ENCODE results near the gene PSAPL1. TPM values are rescaled to one million over a fixed set of nuclear protein-coding genes. Genes with fewer than 3 reads are reported as not detected.

The PSAPL1 gene
- total RNA-seq, 1 experiment from 2014 or later, result 0.15 TPM

GRCh38 chr4:7466904-7467303, 32.2 kb upstream of the PSAPL1 start:
- CTCF ChIA-PET, result no interaction called here
- Histone ChIP-seq H3K4me3 (no peak overlapping the region), H3K4me2 (no peak overlapping the region), H3K36me3 (ENCODE audit: low read depth) (no peaks in the 10 kb centered on the region), H3K27ac (no peak overlapping the region), H2AFZ (no peak overlapping the region), H3K9me2 (ENCODE audit: insufficient read depth) (no peaks in the 10 kb centered on the region), H3K79me2 (ENCODE audit: low read depth) (no peaks in the 10 kb centered on the region), H3F3A (ENCODE audit: insufficient read depth, low read depth) (no peaks in the 10 kb centered on the region), H3K27me3 (ENCODE audit: insufficient read depth, low read depth) (no peaks in the 10 kb centered on the region), H4K20me1 (ENCODE audit: insufficient read depth) (no peaks in the 10 kb centered on the region), H3K4me1 (replicated peaks; ENCODE audit: insufficient read depth) (no peaks in the 10 kb centered on the region), H3K9me3 (ENCODE audit: insufficient read depth, low read depth) (no peaks in the 10 kb centered on the region)
- POLR2A ChIA-PET (ENCODE audit: unreplicated experiment), result no interaction called here
- BruUV-seq (replicated peaks), result no TSS peak
- intact Hi-C loops (cut with micrococcal nuclease; ENCODE audit: unreplicated experiment), result no loop called here
- no peak for DNase-seq
- TF ChIP-seq CTCF (conservative IDR thresholded peaks at IDR 0.05), result no peak
- no peak for TF ChIP-seq EZH2 (IDR thresholded peaks at IDR 0.05; ENCODE audit: low read depth)

- ChIA-PET CTCF (no interaction called here), POLR2A (ENCODE audit: unreplicated experiment) (no interaction called here)
- H3K4me2 ChIP-seq, result no peak overlapping the region
- no peaks in the 10 kb centered on the region for H3K79me2 ChIP-seq (ENCODE audit: low read depth)
- H2AFZ ChIP-seq, result no peak overlapping the region
- H3K4me3 ChIP-seq, result no peak overlapping the region
- no peak for DNase-seq
- H3K36me3 ChIP-seq (ENCODE audit: low read depth), result no peaks in the 10 kb centered on the region
- no peaks in the 10 kb centered on the region for H3K4me1 ChIP-seq (replicated peaks; ENCODE audit: insufficient read depth)
- no peaks in the 10 kb centered on the region for H3F3A ChIP-seq (ENCODE audit: insufficient read depth, low read depth)
- no peaks in the 10 kb centered on the region for H3K9me3 ChIP-seq (ENCODE audit: insufficient read depth, low read depth)
- intact Hi-C loops (cut with micrococcal nuclease; ENCODE audit: unreplicated experiment), result no loop called here
- H4K20me1 ChIP-seq (ENCODE audit: insufficient read depth), result no peaks in the 10 kb centered on the region
- TF ChIP-seq CTCF (conservative IDR thresholded peaks at IDR 0.05) (no peak), EZH2 (IDR thresholded peaks at IDR 0.05; ENCODE audit: low read depth) (no peak)
- H3K9me2 ChIP-seq (ENCODE audit: insufficient read depth), result no peaks in the 10 kb centered on the region
- BruUV-seq (replicated peaks), result no TSS peak
- H3K27me3 ChIP-seq (ENCODE audit: insufficient read depth, low read depth), result no peaks in the 10 kb centered on the region
- no peak overlapping the region for H3K27ac ChIP-seq
These were observed 31.5 kb upstream of the PSAPL1 start for GRCh38 chr4:7466215-7466614.

GRCh38 chr4:7465017-7465416, 30.3 kb upstream of the PSAPL1 start:
- no peak for DNase-seq
- H3K9me3 ChIP-seq (ENCODE audit: insufficient read depth, low read depth), result no peaks in the 10 kb centered on the region
- H3K79me2 ChIP-seq (ENCODE audit: low read depth), result no peaks in the 10 kb centered on the region
- no peaks in the 10 kb centered on the region for H3K9me2 ChIP-seq (ENCODE audit: insufficient read depth)
- H3K27me3 ChIP-seq (ENCODE audit: insufficient read depth, low read depth), result no peaks in the 10 kb centered on the region
- no peaks in the 10 kb centered on the region for H3F3A ChIP-seq (ENCODE audit: insufficient read depth, low read depth)
- no peaks in the 10 kb centered on the region for H4K20me1 ChIP-seq (ENCODE audit: insufficient read depth)
- no peak overlapping the region for H3K4me3 ChIP-seq
- ChIA-PET POLR2A (ENCODE audit: unreplicated experiment) (no interaction called here), CTCF (no interaction called here)
- no peak overlapping the region for H3K4me2 ChIP-seq
- no TSS peak for BruUV-seq (replicated peaks)
- H3K4me1 ChIP-seq (replicated peaks; ENCODE audit: insufficient read depth), result no peaks in the 10 kb centered on the region
- intact Hi-C loops (cut with micrococcal nuclease; ENCODE audit: unreplicated experiment), result no loop called here
- no peaks in the 10 kb centered on the region for H3K36me3 ChIP-seq (ENCODE audit: low read depth)
- H3K27ac ChIP-seq, result no peak overlapping the region
- H2AFZ ChIP-seq, result no peak overlapping the region
- TF ChIP-seq CTCF (conservative IDR thresholded peaks at IDR 0.05) (no peak), EZH2 (IDR thresholded peaks at IDR 0.05; ENCODE audit: low read depth) (no peak)

Data from PC-9 (cell line).